ENCODE measurements around the gene IMMT. TPM values are rescaled to one million over a fixed set of nuclear protein-coding genes. Genes with fewer than 3 reads are reported as not detected.

IMMT gene
- total and polyA plus RNA-seq, 3 experiments from 2014 or later = 65.7 to 149 (median 147) TPM

DNA sequence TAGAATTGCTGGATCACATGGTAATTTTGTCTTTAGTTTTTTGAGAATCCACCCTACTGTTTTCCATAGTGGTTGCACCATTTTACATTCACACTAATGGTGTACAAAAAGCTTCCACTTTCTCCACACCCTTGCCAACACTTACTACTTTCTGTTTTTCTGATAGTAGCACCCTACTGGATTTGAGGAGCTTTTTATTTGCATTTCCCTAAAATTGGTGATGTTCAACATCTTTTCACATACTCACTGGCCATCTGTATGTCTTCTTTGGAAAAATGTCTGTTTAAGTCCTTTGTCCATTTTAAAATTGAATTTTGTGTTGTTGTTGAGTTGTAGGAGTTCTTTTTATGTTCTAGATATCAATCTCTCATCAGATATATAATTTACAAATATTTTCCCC is 93.1 kb downstream of the IMMT start:
- Mint-ChIP-seq H3K9me3 (no peaks in the 10 kb centered on the region), H3K27me3 (no peaks in the 10 kb centered on the region), H3K36me3 (peaks cover 18 to 64% (median 27%) of the 10 kb centered on the region in 3 donors), H3K4me1 (peaks cover 42 to 65% (median 64%) of the 10 kb centered on the region in 3 donors), H3K27ac (peak overlapping the region in 3 of 8 donors; percentile 11 to 48 (median 32)), H3K4me3 (no peak overlapping the region)
- Histone ChIP-seq H3K4me3 (ENCODE audit: low read length) (no peak overlapping the region), H3K36me3 (ENCODE audit: insufficient read depth, low read length) (peaks cover 24% of the 10 kb centered on the region), H3K4me1 (ENCODE audit: insufficient read depth, low read length) (peaks cover 20% of the 10 kb centered on the region), H3K27me3 (ENCODE audit: insufficient read depth, low read length, poor library complexity, severe bottlenecking) (no peaks in the 10 kb centered on the region), H3K9me3 (ENCODE audit: low read length) (no peaks in the 10 kb centered on the region), H3K27ac (ENCODE audit: low read depth, low read length) (no peak overlapping the region)
- ChIA-PET CTCF (interaction anchor here (1.8 kb wide), 1 partner anchor 275 kb away, joined by 5 read pairs; no protein-coding TSS in a partner anchor), POLR2A (no interaction called here)
- no peak for DNase-seq

GRCh38 chr2:86097913-86098312 is 97.3 kb downstream of the IMMT start:
- H3K27ac ChIP-seq (ENCODE audit: low read depth, low read length) = no peak overlapping the region
- CTCF ChIA-PET = no interaction called here
- Mint-ChIP-seq H3K4me1 (peaks cover 11 to 34% (median 29%) of the 10 kb centered on the region in 3 donors), H3K36me3 (peaks cover 15 to 85% (median 40%) of the 10 kb centered on the region in 3 donors), H3K9me3 (no peaks in the 10 kb centered on the region), H3K27me3 (no peaks in the 10 kb centered on the region), H3K4me3 (no peak overlapping the region), H3K27ac (peak overlapping the region in 5 of 8 donors; percentile 11 to 79 (median 33))
- no peaks in the 10 kb centered on the region for H3K9me3 ChIP-seq (ENCODE audit: low read length)
- no peaks in the 10 kb centered on the region for H3K4me1 ChIP-seq (ENCODE audit: insufficient read depth, low read length)
- peaks cover 37% of the 10 kb centered on the region for H3K36me3 ChIP-seq (ENCODE audit: insufficient read depth, low read length)
- POLR2A ChIA-PET = no interaction called here
- H3K27me3 ChIP-seq (ENCODE audit: insufficient read depth, low read length, poor library complexity, severe bottlenecking) = no peaks in the 10 kb centered on the region
- DNase-seq = no peak
- H3K4me3 ChIP-seq (ENCODE audit: low read length) = no peak overlapping the region

- Mint-ChIP-seq H3K4me3 (no peak overlapping the region), H3K4me1 (peaks cover 8 to 28% (median 23%) of the 10 kb centered on the region in 3 donors), H3K27ac (peak overlapping the region in 3 of 8 donors; percentile 11 to 33 (median 17)), H3K27me3 (no peaks in the 10 kb centered on the region), H3K9me3 (no peaks in the 10 kb centered on the region), H3K36me3 (peaks cover 14 to 83% (median 34%) of the 10 kb centered on the region in 3 donors)
- Histone ChIP-seq H3K27ac (ENCODE audit: low read depth, low read length) (no peak overlapping the region), H3K4me1 (ENCODE audit: insufficient read depth, low read length) (no peaks in the 10 kb centered on the region), H3K27me3 (ENCODE audit: insufficient read depth, low read length, poor library complexity, severe bottlenecking) (no peaks in the 10 kb centered on the region), H3K4me3 (ENCODE audit: low read length) (no peak overlapping the region), H3K9me3 (ENCODE audit: low read length) (no peaks in the 10 kb centered on the region), H3K36me3 (ENCODE audit: insufficient read depth, low read length) (peaks cover 37% of the 10 kb centered on the region)
- no peak for DNase-seq
- ChIA-PET CTCF (no interaction called here), POLR2A (no interaction called here)
These were observed 98.0 kb downstream of the IMMT start for GRCh38 chr2:86097114-86097896.

GRCh38 chr2:86094229-86094628 is 101.0 kb downstream of the IMMT start:
- Histone ChIP-seq H3K36me3 (ENCODE audit: insufficient read depth, low read length) (peaks cover 37% of the 10 kb centered on the region), H3K4me1 (ENCODE audit: insufficient read depth, low read length) (no peaks in the 10 kb centered on the region), H3K9me3 (ENCODE audit: low read length) (no peaks in the 10 kb centered on the region), H3K27me3 (ENCODE audit: insufficient read depth, low read length, poor library complexity, severe bottlenecking) (no peaks in the 10 kb centered on the region), H3K27ac (ENCODE audit: low read depth, low read length) (no peak overlapping the region), H3K4me3 (ENCODE audit: low read length) (no peak overlapping the region)
- Mint-ChIP-seq H3K27ac (peak overlapping the region in 2 of 8 donors; percentile 23 to 61), H3K9me3 (no peaks in the 10 kb centered on the region), H3K36me3 (peaks cover 18 to 83% (median 39%) of the 10 kb centered on the region in 3 donors), H3K4me1 (peaks cover 3 to 16% (median 14%) of the 10 kb centered on the region in 3 donors), H3K4me3 (no peak overlapping the region), H3K27me3 (no peaks in the 10 kb centered on the region)
- ChIA-PET POLR2A (no interaction called here), CTCF (no interaction called here)
- DNase-seq = no peak

Other genes with a start within 250 kb of the IMMT start
- gene POLR1A, start 89.6 kb downstream of the IMMT start, total RNA-seq = 10 to 100 TPM; 60.3 to 63.3 TPM
- gene POLR1A, start 89.6 kb downstream of the IMMT start, polyA plus RNA-seq = 4.8 TPM
- gene PTCD3, start 89.2 kb downstream of the IMMT start, total RNA-seq = 100 to 1,000 TPM; 140 to 155 TPM
- 44.1 TPM for gene PTCD3, start 89.2 kb downstream of the IMMT start, polyA plus RNA-seq
- gene MRPL35, start 4.0 kb upstream of the IMMT start, total RNA-seq = 10 to 100 TPM; 86.5 to 89.9 TPM
- gene MRPL35, start 4.0 kb upstream of the IMMT start, polyA plus RNA-seq = 27.1 TPM
- under 1 TPM; 0.20 to 0.28 TPM for gene REEP1, start 142.2 kb upstream of the IMMT start, total RNA-seq
- not detected for gene REEP1, start 142.2 kb upstream of the IMMT start, polyA plus RNA-seq
- gene KDM3A, start 245.9 kb upstream of the IMMT start, total RNA-seq = 10 to 100 TPM; 45.8 to 46.2 TPM
- 21.1 TPM for gene KDM3A, start 245.9 kb upstream of the IMMT start, polyA plus RNA-seq

Data from CD8-positive, alpha-beta memory T cell (primary cell).